PFSK-1 (cell line): ENCODE results near the gene PLOD3.

ENCODE experiments used
- POLR2AphosphoS5 ChIP-seq: IDR thresholded peaks from 2 replicates; pipeline ENCODE4 v1.6.1; 2012; ENCODE audit warnings: low read depth, mild to moderate bottlenecking, control low read depth, low read length, moderate library complexity
- REST ChIP-seq, 2 experiments: IDR thresholded peaks; 2 replicates each; pipeline versions ENCODE4 v1.6.1 to v1.8.0; 2011 to 2012; ENCODE audit warnings: low read depth in 2 of 2, low read length in 2 of 2, control low read depth in 1 of 2, inconsistent platforms in 1 of 2, mild to moderate bottlenecking in 1 of 2, moderate library complexity in 1 of 2; ENCODE audit not compliant: insufficient read depth in 1 of 2

GRCh38 chr7:101189109-101189508, 28.3 kb downstream of the PLOD3 start:
- TF ChIP-seq POLR2AphosphoS5 (no peak), REST (IDR thresholded peaks at IDR 0.05; ENCODE audit: insufficient read depth in 1 of 2, low read depth in 2 of 2, low read length in 2 of 2) (no peak)
